EL (cell line): Measurements from ENCODE around the gene CEBPB.
"Not testable (repeated sequence)": the region's sequence is repeated elsewhere in the genome, so short reads cannot be mapped to it uniquely, and the experiment has no call there.

Experiments used
- DNase-seq: peaks from one replicate; pipeline ENCODE4 v3.0.0-alpha.2; 2016

Gene CEBPB

GRCh38 chr20:50193836-50194421, 3.3 kb downstream of the CEBPB start:
- DNase-seq = peak; percentile 34

- DNase-seq = no peak
These were observed 3.8 kb downstream of the CEBPB start for GRCh38 chr20:50194422-50194830.

- DNase-seq = no peak
These were observed 4.3 kb downstream of the CEBPB start for GRCh38 chr20:50194831-50195523.

- DNase-seq = no peak
These were observed 5.0 kb downstream of the CEBPB start for GRCh38 chr20:50195524-50196120.

GRCh38 chr20:50196248-50196647, 5.6 kb downstream of the CEBPB start:
- DNase-seq = no peak

GRCh38 chr20:50196896-50197295, 6.3 kb downstream of the CEBPB start:
- no peak for DNase-seq

- DNase-seq = no peak
These were observed 7.0 kb downstream of the CEBPB start for GRCh38 chr20:50197463-50198179.

- no peak for DNase-seq
These were observed 7.6 kb downstream of the CEBPB start for GRCh38 chr20:50198180-50198666.

- no peak for DNase-seq
These were observed 8.1 kb downstream of the CEBPB start for GRCh38 chr20:50198716-50199115.

- DNase-seq = no peak
These were observed 9.1 kb downstream of the CEBPB start for GRCh38 chr20:50199703-50200102.

- DNase-seq = no peak
These were observed 10.0 kb downstream of the CEBPB start for GRCh38 chr20:50200482-50201104.

GRCh38 chr20:50201710-50202109, 11.1 kb downstream of the CEBPB start:
- not testable (repeated sequence) for DNase-seq

- no peak for DNase-seq
These were observed 12.0 kb downstream of the CEBPB start for GRCh38 chr20:50202677-50203076.

GRCh38 chr20:50203951-50204937, 13.6 kb downstream of the CEBPB start:
- no peak for DNase-seq

- DNase-seq = no peak
These were observed 16.4 kb downstream of the CEBPB start for GRCh38 chr20:50207026-50207425.

- DNase-seq = no peak
These were observed 17.5 kb downstream of the CEBPB start for GRCh38 chr20:50208085-50208491.

- DNase-seq = not testable (repeated sequence)
These were observed 18.2 kb downstream of the CEBPB start for GRCh38 chr20:50208815-50209214.

GRCh38 chr20:50210066-50210619, 19.5 kb downstream of the CEBPB start:
- DNase-seq = no peak

GRCh38 chr20:50211091-50211490, 20.5 kb downstream of the CEBPB start:
- DNase-seq = no peak

- DNase-seq = no peak
These were observed 23.0 kb downstream of the CEBPB start for GRCh38 chr20:50213531-50214106.
